Inflammatory macrophage treated with lipopolysaccharide for 4 hours (primary cell): Measurements from ENCODE around the gene PLAAT4.
"Not testable (repeated sequence)": the region's sequence is repeated elsewhere in the genome, so short reads cannot be mapped to it uniquely, and the experiment has no call there.

Source experiments
- DNase-seq: peaks from one replicate; pipeline ENCODE4 v3.0.0-alpha.2; 2020

Gene PLAAT4

GRCh38 chr11:63547061-63547460, 10.5 kb downstream of the PLAAT4 start:
- no peak for DNase-seq

GRCh38 chr11:63548178-63548577, 11.6 kb downstream of the PLAAT4 start:
- no peak for DNase-seq

DNA sequence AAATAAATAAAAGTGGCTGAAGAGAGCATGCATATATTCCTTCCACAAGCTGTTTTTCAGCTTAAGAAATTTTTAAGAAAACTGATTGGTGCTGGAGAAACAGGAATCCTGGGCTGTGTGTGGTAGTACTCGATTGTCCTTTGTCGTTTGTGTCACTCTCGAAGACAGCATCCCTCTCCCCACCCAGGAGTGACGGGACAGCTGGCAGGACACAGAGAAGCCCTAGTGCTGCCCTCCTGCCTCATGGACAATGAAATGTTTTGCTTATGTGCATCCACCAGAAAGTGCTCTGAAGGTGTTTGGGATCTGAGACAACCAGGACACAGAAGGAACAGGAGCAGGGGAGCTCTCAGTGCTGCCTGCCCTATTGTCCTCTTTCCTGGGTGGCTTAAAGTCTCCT, 12.8 kb downstream of the PLAAT4 start:
- no peak for DNase-seq

DNA sequence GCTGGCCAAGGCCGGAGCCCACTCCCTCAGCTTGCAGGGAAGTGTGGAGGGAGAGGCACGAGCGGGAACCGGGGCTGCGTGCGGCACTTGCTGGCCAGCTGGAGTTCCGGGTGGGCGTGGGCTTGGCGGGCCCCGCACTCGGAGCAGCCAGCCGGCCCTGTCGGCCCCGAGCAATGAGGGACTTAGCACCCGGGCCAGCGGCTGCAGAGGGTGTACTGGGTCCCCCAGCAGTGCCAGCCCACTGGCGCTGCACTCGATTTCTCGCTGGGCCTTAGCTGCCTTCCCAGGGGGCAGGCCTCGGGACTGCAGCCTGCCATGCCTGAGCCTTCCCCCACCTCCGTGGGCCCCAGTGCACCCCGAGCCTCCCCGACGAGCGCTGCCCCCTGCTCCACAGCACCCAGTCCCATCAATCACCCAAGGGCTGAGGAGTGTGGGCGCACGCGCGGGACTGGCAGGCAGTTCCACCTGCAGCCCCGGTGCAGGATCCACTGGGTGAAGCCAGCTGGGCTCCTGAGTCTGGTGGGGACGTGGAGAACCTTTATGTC, 13.6 kb downstream of the PLAAT4 start:
- not testable (repeated sequence) for DNase-seq

- DNase-seq = no peak
Measured at GRCh38 chr11:63551091-63551888, 14.7 kb downstream of the PLAAT4 start.

DNA sequence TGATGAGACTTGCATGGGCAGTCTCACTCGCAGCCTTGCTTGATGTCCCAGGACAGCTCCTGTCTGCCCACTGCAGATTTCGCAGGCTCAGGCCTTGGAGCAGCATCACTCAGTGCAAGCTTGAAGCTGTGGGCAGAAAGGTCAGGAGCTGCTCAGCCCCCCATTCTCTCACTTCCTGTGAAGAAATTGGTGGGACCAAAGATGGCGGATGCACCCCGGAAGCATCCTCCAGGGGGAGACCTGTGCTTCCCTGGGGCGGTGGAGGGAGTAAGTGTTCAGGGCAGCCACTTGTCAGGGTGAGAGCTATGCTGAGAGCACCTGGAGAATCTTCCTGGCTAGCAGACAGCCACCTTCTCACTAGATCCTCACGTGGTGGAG, 15.3 kb downstream of the PLAAT4 start:
- DNase-seq = no peak

- DNase-seq = no peak
Measured at GRCh38 chr11:63552921-63553320, 16.3 kb downstream of the PLAAT4 start.

DNA sequence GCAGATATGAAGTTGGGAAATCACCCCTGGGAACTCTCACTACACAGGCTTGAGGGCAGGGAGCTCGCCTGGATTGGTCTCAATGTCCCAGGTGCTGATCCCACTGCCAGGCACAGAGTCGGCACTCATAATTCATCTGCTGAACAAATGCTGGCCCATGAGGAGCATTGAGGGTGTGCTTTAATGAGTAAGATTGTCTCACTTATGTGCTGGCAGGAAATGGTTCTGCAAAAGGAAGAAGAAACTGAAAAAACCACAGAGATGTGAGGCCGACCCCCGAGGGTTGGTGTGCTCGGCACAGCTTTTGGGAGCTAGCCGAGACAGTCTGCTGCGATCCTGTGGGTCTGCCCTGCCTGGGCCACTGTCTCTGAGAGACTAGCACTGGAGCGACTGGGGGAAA, 17.2 kb downstream of the PLAAT4 start:
- DNase-seq = no peak

GRCh38 chr11:63554877-63555223, 18.2 kb downstream of the PLAAT4 start:
- no peak for DNase-seq

- no peak for DNase-seq
Measured at GRCh38 chr11:63556404-63557013, 19.9 kb downstream of the PLAAT4 start.

DNA sequence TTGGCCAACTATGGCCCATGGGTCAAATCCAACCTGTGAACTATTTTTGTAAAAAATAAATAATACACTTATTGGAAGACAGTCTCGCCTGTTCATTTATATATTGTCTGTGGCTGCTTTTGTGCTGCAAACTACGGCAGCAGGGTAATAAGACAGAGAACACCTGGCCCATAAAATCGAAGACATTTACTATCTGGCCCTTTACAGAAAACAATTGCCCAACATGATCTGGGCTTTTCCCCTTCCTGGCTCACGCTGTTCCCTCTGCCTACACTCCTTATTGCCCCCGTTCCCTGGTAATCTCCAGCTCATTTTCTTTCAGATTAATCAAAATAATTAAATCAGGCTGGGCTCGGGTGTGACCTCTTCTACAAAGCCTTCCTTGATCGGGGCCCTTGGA, 21.0 kb downstream of the PLAAT4 start:
- no peak for DNase-seq

GRCh38 chr11:63558459-63559157, 22.0 kb downstream of the PLAAT4 start:
- DNase-seq = no peak

- DNase-seq = no peak
Measured at GRCh38 chr11:63560506-63561180, 24.0 kb downstream of the PLAAT4 start.

DNA sequence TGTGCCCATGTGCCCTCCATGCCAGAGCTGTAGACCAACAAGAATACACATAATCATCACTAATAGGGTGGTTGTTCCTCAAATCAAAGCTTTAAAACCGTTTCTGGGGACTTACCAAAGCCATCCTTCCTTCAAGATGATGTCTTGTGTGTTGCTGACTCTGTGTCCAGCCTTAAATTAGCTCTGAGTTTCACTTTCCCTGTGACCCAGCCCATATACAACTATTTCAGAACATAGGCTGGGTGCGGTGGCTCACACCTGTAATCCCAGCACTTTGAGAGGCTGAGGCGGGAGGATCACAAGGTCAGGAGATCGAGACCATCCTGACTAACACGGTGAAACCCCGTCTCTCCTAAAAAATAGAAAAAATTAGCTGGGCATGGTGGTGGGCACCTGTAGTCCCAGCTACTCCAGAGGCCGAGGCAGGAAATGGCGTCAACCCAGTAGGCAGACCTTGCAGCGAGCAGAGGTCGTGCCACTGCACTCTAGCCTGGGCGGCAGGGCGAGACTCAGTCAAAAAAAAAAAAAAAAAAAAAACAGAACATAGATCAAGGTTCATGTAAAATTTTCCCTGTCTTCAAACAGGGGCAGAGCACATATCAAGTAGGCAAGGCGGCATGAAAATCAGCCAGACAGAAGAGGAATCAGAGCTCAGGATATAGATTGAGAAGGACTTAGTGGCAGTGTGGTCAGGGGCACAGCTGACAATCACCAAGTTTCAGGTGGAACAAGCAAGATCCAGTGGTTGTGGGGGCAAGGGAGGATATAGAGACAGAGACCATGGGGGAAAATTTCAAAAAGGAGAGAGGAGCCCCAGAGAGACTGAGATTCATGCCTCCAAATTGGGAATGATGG, 26.8 kb downstream of the PLAAT4 start, which contains the start of gene PLAAT2:
PLAAT2 (minus strand) TSS at position 179 of the 855 bp plus-strand sequence; CDS start at position 124, 55 bp downstream.
- DNase-seq = peak; percentile 16

DNA sequence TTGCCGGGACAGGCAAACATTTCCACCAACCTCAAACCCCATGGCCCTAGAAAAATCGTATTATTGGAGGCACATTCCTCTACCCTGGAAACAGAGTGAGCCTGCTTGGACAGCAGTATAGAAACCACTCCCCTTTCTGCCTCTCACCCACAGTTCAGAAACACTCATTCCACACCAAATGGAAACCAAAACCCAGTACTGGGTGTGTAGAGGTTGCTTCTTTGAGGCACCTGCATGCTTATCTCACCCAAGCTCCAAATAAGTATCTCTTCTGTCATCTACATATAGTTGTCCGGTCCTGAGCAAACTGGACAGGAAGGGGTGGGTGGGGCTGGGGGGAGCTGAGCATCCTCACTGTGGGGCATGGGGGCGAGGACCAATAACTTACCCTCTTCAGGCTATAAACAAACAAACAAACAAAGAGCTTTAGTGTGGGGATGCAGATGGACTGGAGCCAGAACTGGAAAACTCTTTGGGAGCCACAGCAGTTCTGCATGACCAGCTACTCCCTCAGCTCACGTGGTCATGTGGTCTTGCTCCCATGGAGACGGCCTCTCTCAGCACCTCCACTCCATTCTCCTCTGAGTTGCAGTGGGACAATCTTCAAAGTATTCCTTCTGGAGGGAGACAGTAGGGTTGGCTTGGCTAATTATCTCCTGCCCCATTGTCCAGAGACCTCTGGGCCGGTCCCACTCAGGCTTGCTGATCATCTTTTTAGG, 27.6 kb downstream of the PLAAT4 start:
- peak; percentile 31 for DNase-seq

DNA sequence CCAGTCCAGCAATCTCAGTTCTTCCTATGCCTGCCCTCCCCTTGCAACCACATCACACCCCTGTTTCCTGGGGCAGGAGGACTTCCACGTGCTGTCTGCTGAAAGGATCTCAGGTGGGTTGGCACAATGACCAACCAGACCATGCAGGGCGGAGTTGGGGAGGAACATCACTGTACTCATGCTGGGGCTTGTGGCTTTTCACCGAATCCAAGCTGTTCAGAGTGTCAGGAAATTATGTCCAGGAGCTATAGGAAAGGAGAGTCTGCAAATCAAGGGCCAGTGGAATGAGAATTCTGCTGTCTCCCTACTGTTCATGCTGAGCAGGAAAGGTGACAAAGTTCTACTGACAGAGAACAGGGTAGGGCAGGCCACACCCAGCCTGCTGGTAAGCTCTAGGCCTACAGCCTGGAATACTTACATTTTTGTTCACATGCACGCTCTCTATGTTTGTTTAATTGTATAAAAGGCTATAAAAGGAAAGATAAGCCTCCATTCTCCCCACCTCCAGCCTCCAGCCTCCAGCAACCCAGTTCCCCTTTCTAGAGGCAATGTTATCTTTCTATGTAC, 28.3 kb downstream of the PLAAT4 start:
- no peak for DNase-seq

DNA sequence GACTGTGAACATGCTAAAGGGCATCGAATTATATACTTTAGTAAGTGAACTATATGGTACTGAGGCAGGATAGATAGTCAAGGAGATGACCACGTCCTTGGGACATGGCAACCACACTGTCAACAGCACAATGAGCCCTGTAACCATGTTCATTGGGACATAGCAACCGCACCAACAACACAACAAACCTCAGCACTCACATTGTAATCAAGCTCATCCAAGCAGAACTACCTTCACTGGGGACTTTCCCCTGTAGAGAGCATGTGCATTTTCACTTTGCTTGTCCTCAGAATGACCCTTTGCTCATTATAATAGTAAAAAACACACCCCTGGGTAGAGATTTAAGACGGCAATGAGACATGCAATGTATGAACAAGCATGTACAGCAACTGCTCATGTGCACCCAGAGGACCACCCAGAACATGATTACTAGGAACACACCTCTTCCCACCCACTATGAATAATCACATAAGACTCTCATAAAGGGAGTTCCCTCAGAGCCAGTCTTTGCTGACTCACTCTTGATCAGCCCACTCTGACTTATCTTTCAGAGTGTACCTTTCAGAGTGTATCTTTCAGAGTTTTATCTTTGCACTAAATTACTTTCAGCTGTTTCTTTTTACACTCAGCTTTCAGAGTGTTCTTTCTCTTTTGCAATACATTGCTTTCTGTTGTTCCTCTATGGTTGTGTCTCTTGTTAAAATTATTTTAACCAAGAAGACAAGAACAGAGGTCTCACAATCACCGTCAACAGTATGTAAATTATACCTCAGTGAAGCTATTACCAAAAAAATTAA, 30.6 kb downstream of the PLAAT4 start:
- DNase-seq = peak; percentile 88

- DNase-seq = no peak
Measured at GRCh38 chr11:63569570-63569969, 33.0 kb downstream of the PLAAT4 start.

DNA sequence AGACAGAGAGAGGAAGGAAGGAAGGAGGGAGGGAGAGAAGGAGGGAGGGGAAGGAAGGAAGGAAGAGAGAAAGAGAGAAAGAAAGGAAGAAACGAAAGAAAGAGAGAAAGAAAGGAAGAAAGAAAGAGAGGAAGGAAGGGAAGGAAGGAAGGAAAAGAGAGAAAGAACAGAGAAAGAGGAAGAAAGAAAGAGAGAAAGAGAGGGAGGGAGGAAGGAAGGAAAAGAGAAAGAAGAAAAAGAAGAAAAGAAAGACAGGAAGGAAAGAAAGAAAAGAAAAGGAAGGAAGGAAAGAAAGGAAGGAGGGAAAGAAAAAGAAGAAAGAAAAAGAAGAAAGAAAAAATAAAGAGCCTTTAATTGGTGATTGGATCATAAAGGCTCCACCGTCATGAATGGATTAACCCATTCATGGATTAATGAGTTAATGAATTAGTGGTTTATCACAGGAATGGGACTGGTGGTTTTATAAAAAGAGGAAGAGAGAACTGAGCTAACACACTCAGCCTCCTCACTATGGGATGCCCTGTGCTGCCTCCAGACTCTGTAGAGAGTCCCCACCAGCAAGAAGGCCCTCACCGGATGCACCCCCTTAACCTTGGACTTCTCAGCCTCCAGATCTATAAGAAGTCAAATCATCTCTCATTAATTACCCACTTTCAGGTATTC, 35.5 kb downstream of the PLAAT4 start:
- peak; percentile 42 for DNase-seq
